Amygdala (tissue), 56 donors: Measurements from ENCODE around the gene MYBL2.
"Not testable (repeated sequence)": the region's sequence is repeated elsewhere in the genome, so short reads cannot be mapped to it uniquely, and the experiment has no call there.

ENCODE experiments used
- DNase-seq, 56 donors: peaks; one replicate each; lab custom pipeline; 2025; lab: John Stamatoyannopoulos, UW

MYBL2 gene

GRCh38 chr20:43666376-43667328, at the start of gene MYBL2:
Gene MYBL2 (plus strand): TSS chr20:43667114. CDS start chr20:43667284, 170 bp downstream.
- peak in 8 of 56 donors; percentile 1 to 35 (median 2) for DNase-seq

GRCh38 chr20:43631598-43631997, 35.3 kb upstream of the MYBL2 start:
- DNase-seq, result no peak

DNA sequence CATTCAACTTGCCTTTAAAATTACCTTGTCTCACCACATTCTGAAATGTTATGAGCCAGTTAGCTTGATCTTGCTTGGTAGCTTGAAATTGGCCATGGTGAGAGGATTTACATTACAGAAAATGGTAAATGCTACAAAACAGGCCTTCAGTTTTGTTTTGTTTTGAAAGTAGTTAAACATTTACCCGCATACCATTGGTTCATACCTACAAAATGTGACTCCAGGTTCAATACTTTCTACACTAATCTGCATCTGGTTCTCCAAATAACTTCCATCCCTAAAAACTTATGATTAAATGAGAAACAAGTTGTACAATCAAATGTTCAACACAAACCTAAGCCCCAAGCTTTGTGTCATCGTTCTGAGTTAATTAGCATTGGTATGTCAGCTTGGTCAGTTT, 30.5 kb upstream of the MYBL2 start:
- DNase-seq, result no peak

DNA sequence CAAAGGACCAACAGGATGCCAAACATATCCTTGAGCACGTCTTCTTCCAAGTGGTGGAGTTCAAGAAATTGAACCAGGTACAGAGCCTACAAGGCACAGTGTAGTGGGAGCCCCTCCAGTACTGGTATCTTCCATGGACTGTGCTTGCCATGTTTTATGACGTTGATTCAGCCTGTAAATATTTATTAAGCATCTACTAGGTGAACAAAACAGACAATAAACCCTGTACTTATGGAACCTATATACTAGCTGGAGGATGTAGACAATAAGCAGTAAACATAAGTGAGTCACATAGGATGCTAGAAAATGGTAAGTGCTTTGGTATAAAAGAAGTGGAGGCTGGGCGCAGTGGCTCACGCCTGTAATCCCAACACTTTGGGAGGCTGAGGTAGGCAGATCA, 24.4 kb upstream of the MYBL2 start:
- DNase-seq, result no peak

DNA sequence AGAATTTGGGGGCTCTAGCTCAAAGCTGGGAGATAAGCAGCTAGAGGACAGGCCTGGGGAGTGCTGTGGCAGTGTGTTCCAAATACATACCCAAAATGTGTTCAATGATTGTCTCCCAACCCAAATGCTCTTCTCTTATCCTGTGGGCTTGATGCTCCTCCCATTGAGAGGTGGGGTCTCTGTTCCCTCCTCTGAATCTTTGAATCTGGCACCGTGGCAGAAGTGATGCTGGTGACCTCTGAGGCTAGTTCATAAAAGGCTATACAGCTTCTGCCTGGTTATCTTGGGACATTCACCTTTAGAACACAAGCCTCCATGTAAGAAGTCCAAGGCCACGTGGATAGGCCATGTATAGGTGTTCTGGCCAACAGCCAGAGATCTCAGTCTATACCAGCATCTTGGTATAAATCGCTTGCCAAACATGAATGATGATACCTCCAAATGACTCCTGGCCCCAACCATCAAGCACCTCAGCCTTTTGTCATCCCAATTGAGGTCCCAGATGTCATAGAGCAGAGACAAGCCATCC, 15.9 kb upstream of the MYBL2 start:
- no peak for DNase-seq

GRCh38 chr20:43651650-43652184, 15.2 kb upstream of the MYBL2 start:
- not testable (repeated sequence) for DNase-seq

DNA sequence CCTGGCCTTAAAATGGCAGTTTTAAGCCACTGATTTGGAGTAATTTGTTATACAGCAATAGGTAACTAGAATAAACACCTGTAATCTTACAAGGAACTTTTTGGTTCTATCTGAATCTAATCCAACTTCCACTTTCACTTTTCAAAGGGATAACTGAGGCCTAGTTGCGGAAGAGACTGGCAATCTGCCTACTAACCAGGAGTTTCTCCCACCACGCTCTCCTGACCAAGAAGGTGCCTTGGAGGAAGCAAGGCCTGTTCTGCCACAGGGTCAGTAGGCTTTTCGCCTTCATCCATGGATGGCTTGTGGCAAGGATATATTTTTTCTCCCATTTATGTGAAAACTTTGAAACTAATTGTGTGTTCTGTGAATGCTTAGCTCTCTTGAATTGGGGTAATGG, 12.9 kb upstream of the MYBL2 start:
- no peak for DNase-seq

GRCh38 chr20:43655176-43655575, 11.7 kb upstream of the MYBL2 start:
- DNase-seq, result not testable (repeated sequence)

DNA sequence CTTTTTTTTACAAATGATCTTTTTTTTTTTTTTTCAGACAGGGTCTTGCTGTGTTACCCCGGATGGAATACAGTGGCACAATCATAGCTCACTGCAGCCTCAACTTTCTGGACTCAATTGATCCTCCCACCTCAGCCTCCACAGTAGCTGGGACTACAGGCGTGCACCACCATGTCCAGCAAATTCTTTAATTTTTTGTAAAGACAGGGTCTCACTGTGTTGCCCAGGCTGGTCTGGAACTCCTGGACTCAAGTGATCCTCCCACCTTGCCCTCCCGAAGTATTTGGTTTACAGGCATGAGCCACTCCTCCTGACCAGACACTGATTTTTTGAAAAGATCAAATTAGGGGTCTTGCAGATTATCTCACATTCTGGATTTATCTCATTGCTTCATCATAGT, 11.0 kb upstream of the MYBL2 start:
- DNase-seq, result no peak

DNA sequence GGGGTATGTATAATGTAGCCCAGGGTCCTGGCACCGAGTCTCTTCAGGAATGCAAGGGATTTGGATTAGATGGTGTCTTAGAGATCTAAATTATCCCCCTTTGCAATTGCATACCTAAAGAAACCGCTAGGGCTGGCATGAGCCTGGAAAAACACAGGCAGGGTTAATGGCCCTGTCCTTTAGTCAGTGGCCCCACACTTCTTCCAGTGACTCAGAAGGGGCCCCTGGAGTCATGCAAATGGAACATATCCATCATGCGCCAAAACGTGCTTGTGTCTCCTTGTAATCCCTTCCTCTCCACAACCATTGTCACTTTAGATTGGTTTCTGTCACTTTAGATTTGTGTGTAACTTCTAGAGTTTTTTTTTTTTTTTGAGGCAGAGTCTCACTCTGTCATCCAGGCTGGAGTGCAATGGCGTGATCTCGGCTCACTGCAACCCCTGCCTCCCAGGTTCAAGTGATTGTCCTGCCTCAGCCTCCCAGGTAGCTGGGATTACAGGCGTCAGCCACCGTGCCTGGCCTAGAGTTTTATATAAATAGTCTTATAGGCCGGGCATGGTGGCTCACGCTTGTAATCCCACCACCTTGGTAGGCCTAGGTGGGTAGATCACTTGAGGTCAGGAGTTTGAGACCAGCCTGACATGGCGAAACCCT, 8.7 kb upstream of the MYBL2 start:
- no peak for DNase-seq

DNA sequence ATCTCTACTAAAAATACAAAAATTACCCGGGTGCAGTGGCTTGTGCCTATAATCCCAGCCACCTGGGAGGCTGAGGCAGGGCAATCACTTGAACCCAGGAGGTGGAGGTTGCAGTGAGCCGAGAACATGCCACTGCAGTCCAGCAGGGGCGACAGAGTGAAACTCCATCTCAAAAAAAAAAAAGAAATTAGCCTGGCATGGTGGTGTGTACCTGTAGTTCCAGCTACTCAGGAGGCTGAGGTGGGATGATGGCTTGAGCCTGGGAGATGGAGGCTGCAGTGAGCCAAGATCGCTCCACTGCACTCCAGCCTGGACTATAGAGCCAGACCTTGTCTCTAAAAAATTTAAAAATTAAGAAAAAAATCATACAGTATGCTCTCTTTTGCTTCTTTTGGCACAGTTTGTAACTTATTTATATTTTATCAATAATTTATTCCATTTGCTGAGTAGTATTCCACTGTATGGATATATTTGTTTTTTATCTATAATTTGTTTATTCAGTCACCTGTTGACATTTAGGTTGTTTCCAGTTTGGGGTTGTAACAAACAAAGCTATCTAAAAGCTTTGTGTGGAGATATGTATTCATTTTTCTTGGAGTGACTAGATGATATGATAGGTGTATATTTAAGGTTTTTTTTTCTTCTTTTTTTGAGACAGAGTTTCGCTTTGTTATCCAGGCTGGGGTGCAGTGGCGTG, 8.0 kb upstream of the MYBL2 start:
- no peak for DNase-seq

DNA sequence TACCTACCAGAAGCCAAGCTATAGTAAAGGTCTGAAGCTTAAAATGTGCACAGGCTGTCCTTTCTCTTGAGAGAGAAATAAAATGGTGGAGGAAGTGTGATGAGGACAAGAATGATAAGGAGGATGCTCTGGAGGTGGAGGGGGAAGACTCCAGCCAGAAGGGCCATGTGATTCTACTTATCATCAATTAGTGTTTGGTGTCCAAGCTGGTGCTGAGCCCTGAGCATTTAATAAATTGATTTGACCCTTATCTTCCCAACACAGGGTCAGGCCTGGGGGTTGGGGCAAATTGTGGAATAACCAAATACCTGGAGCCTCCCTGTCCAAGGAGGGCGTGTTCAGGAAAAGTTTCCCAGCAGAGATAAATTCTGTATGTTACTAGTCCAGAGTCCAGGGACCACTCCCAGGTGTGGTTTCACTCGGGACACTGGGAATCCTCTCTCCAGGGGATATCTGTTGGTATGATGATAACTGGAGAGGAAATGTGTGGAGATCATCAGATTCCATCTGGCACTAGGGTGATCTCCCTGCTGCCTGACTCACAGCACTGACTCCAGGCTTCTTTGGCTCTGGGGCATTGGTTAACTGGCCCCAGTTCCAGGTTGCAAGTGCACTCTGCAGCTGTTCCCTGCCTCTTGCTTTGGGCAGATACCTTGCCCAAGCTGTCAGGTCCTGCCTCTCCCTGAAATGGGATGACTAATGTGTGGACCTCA, 3.8 kb upstream of the MYBL2 start:
- DNase-seq, result no peak

GRCh38 chr20:43665466-43666176, 1.3 kb upstream of the MYBL2 start:
- DNase-seq, result no peak

DNA sequence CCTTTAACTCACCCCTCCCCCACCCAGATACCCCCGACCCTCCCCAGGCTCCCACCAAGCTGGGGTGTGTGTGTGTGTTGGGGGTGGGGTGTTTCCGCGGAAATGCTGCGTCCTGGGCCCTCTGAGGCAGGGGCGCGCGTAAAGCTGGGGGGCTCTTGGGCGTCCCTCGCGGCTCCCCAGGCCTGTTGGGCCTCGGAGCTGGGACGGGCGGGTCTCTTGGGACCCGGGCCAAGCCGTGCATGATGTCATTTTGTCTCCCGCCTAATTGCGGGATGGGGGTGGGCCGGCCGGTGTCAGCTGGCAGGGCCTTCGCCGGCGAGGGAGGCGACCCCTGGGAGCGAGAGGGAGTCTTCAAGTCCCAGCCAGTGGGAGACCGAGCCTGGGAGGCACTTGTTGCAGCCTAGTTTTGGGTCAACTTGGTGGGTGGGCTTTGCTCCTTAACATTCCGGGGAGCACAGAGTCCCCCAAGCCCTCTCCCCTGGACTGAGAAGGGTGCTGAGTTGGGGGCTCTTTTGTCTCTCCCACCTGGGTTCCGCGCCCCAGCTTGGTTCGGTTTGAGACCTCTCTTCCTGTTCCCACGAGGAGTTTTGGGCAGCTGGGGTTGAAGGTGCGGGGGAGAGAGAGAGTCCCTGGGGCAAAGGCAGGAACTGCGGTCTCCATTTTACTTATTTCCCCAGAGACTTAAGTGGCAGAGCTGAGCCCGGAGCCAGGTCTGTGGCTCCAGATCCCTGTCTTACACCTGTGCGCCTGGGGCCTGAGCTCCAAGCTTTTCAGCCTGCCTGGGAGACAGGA, 623 bp downstream of the MYBL2 start:
- DNase-seq, result no peak

GRCh38 chr20:43669332-43669731, 2.4 kb downstream of the MYBL2 start:
- DNase-seq, result no peak

DNA sequence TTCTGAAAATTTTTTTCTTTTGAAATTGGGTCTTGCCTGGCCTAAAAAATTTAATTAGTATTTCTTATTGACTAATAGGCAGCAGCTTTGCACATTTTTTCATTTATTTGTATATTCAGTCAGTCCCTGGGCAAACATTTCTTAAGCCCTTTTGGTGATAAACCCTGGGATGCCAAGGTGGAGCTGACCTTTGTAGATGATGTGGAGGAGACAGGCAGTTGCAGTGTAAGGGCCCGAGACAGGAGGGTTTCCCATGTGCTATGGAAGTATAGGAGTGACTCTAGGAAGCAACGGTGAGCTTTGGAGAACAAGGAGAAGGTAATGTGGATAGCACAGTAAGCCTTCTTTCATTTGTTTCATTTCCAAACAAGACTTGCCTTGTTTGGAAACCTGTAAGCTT, 3.5 kb downstream of the MYBL2 start:
- DNase-seq, result no peak

DNA sequence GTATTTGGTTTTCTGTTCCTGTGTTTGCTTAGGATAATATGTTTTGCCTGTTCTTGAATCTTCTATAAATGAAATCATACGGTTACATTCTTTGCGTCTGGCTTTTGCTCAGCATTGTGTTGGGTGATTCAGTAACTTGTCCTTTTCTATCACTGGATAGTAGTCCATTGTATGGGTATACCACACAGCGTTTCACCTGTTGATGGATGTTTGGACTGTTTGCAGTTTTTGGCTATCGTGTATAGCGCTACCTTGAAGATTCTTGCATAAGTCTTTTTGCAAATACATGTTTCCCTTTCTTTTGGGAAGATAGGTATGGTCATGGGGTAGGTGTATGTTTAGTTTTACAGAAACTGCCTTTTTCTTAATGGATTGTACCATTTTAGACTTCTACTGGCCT, 9.5 kb downstream of the MYBL2 start:
- no peak for DNase-seq

DNA sequence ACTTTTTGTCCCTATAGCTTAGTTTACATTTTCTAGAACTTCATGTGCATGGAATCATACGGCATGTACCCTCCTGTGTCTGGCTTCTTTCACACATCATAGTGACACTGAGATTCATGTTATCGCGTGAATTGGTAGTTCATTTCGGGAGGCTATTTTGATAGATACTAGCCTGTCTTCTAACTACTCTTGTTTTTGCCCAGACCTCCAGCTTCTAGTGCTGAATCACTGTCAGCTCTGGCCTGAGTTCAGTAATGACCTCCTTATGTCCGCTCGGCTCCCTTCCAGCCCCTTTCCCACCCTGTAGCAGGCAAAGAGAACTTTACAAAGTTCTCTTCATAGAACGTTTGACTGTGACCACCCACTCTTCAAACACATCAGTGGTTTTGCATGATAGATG, 14.1 kb downstream of the MYBL2 start:
- no peak for DNase-seq
